HepG2 (cell line): ENCODE results near the gene LYPLA2. TPM values are rescaled to one million over a fixed set of nuclear protein-coding genes. Genes with fewer than 3 reads are reported as not detected.

ENCODE experiments used
- ATF4 ChIP-seq, 2 experiments: fragments of 450-650 bp in 1 of 2; sonication (generic) in 1 of 2; formaldehyde crosslinking; IDR thresholded peaks; 2 replicates each; pipeline versions ENCODE4 v1.5.0 to v1.8.0; 2020 to 2022; ENCODE audit warnings: mild to moderate bottlenecking in 1 of 2, missing genetic modification reagents in 1 of 2
- CBFB ChIP-seq: sonication (generic); formaldehyde crosslinking; IDR thresholded peaks from 2 replicates; pipeline ENCODE4 v1.4.0; 2020; ENCODE audit warnings: missing genetic modification reagents
- ERF ChIP-seq: IDR thresholded peaks from 2 replicates; pipeline ENCODE4 v1.6.1; 2018; ENCODE audit warnings: missing biosample characterization, missing genetic modification reagents
- FOXK1 ChIP-seq: sonication (generic); formaldehyde crosslinking; IDR thresholded peaks from 2 replicates; pipeline ENCODE4 v1.4.0; 2020; ENCODE audit warnings: low read depth, missing genetic modification reagents, borderline replicate concordance
- FUBP1 ChIP-seq: sonication (generic); formaldehyde crosslinking; IDR thresholded peaks from 2 replicates; pipeline ENCODE4 v1.5.1; 2020; ENCODE audit warnings: missing genetic modification reagents, mild to moderate bottlenecking, borderline replicate concordance
- HDAC6 ChIP-seq: fragments of 200-600 bp; sonication (generic); IDR thresholded peaks from 2 replicates; pipeline ENCODE4 v1.7.0; 2017; ENCODE audit warnings: mild to moderate bottlenecking, antibody characterized with exemption, low read length, low read depth
- JDP2 ChIP-seq: sonication (generic); formaldehyde crosslinking; IDR thresholded peaks from 2 replicates; pipeline ENCODE4 v1.8.1; 2022; ENCODE audit warnings: missing genetic modification reagents, borderline replicate concordance
- KMT2B ChIP-seq: IDR thresholded peaks from 2 replicates; pipeline ENCODE4 v1.6.1; 2016; ENCODE audit warnings: missing genetic modification reagents, missing compliant biosample characterization
- LBX2 ChIP-seq: sonication (generic); formaldehyde crosslinking; IDR thresholded peaks from 2 replicates; pipeline ENCODE4 v1.5.0; 2020; ENCODE audit warnings: missing genetic modification reagents, mild to moderate bottlenecking, borderline replicate concordance
- POLR2A ChIP-seq, 2 experiments: IDR thresholded peaks; 2 replicates each; pipeline ENCODE4 v1.6.1; 2011; ENCODE audit warnings: low read depth in 2 of 2, low read length in 2 of 2, mild to moderate bottlenecking in 1 of 2, moderate library complexity in 1 of 2; ENCODE audit not compliant: insufficient read depth in 1 of 2
- REL ChIP-seq: sonication (generic); formaldehyde crosslinking; conservative IDR thresholded peaks from 2 replicates; pipeline ENCODE4 v1.8.0; 2022; ENCODE audit warnings: mild to moderate bottlenecking, missing genetic modification reagents, moderate library complexity
- REXO4 ChIP-seq: sonication (generic); formaldehyde crosslinking; IDR thresholded peaks from 2 replicates; pipeline ENCODE4 v1.8.0; 2022; ENCODE audit warnings: missing genetic modification reagents, mild to moderate bottlenecking, borderline replicate concordance
- SRF ChIP-seq: IDR thresholded peaks from 2 replicates; pipeline ENCODE4 v1.6.1; 2011; ENCODE audit warnings: mild to moderate bottlenecking, low read depth, low read length, moderate library complexity
- SRY ChIP-seq: sonication (generic); formaldehyde crosslinking; IDR thresholded peaks from 2 replicates; pipeline ENCODE4 v1.8.0; 2022; ENCODE audit warnings: mild to moderate bottlenecking, missing genetic modification reagents
- TAF1 ChIP-seq: sonication (generic); formaldehyde crosslinking; IDR thresholded peaks from 2 replicates; pipeline ENCODE4 v1.4.0; 2020; ENCODE audit warnings: missing genetic modification reagents
- TCF7L2 ChIP-seq: IDR thresholded peaks from 2 replicates; pipeline ENCODE4 v1.6.1; 2011; ENCODE audit warnings: mild to moderate bottlenecking, low read depth, low read length, moderate library complexity
- XBP1 ChIP-seq: sonication (generic); formaldehyde crosslinking; IDR thresholded peaks from 2 replicates; pipeline ENCODE4 v1.5.0; 2020; ENCODE audit warnings: missing genetic modification reagents
- ZMAT3 ChIP-seq: sonication (generic); formaldehyde crosslinking; conservative IDR thresholded peaks from 2 replicates; pipeline ENCODE4 v1.7.0; 2021; ENCODE audit warnings: missing genetic modification reagents
- ZNF20 ChIP-seq: sonication (generic); formaldehyde crosslinking; IDR thresholded peaks from 2 replicates; pipeline ENCODE4 v1.4.0; 2020; ENCODE audit warnings: mild to moderate bottlenecking, moderate library complexity, missing genetic modification reagents
- ZNF543 ChIP-seq: sonication (generic); formaldehyde crosslinking; IDR thresholded peaks from 2 replicates; pipeline ENCODE4 v1.4.0; 2020; ENCODE audit warnings: mild to moderate bottlenecking, missing genetic modification reagents
- ZNF670 ChIP-seq: sonication (generic); formaldehyde crosslinking; IDR thresholded peaks from 2 replicates; pipeline ENCODE4 v1.8.0; 2022; ENCODE audit warnings: mild to moderate bottlenecking, missing genetic modification reagents, borderline replicate concordance
- ZNF737 ChIP-seq: sonication (generic); formaldehyde crosslinking; IDR thresholded peaks from 2 replicates; pipeline ENCODE4 v1.5.0; 2020; ENCODE audit warnings: missing genetic modification reagents, mild to moderate bottlenecking, borderline replicate concordance
- ZNF781 ChIP-seq: sonication (generic); formaldehyde crosslinking; IDR thresholded peaks from 2 replicates; pipeline ENCODE4 v1.5.1; 2020; ENCODE audit warnings: borderline replicate concordance, mild to moderate bottlenecking, missing genetic modification reagents; ENCODE audit errors: not compliant biosample characterization
- ZNF782 ChIP-seq: sonication (generic); formaldehyde crosslinking; IDR thresholded peaks from 2 replicates; pipeline ENCODE4 v1.4.0; 2020; ENCODE audit warnings: missing genetic modification reagents, mild to moderate bottlenecking, borderline replicate concordance
- polyA plus RNA-seq, 8 experiments: library from polyadenylated mRNA; depleted of rRNA in 3 of 8; stranded (reverse) in 7 of 8; unstranded in 1 of 8; fragments of >200 nt; fragmentation: Illumina TruSeq in 4 of 8; extraction: Trizol in 4 of 8; gene quantifications; 2 replicates each; pipeline versions ENCODE4 v1.2.1 to v1.2.3, GENCODE V29; 2011 to 2016; ENCODE audit warnings: low read depth in 4 of 8, missing spikeins in 1 of 8, mixed read lengths in 1 of 8; ENCODE audit not compliant: insufficient read depth in 1 of 8
- total RNA-seq, 5 experiments: library from RNA; depleted of rRNA; stranded (reverse); fragments of >200 nt; fragmentation: Illumina TruSeq; extraction: Trizol; gene quantifications; 2 replicates each; pipeline ENCODE4 v1.2.3, GENCODE V29; 2016; ENCODE audit warnings: low read depth in 1 of 5
- TF ChIP-seq, protein P1 (sequence below): sonication (generic); formaldehyde crosslinking; IDR thresholded peaks from 2 replicates; pipeline ENCODE4 v1.4.0; 2020; ENCODE audit warnings: missing genetic modification reagents
- TF ChIP-seq, protein P2 (sequence below): fragments of 450-650 bp; IDR thresholded peaks from 2 replicates; pipeline ENCODE4 v1.6.1; 2016

LYPLA2 gene
- total and polyA plus RNA-seq, 2 of the 13 experiments (the other 11 are each of a cell fraction or from before 2014, with no cell fraction given): 72.1 to 73.2 TPM

- TF ChIP-seq ATF4 (CRISPR knock-in tag; IDR thresholded peaks at IDR 0.05) (no peak), ZNF670 (no peak), ZNF543 (CRISPR knock-in tag) (no peak), TAF1 (CRISPR knock-in tag) (no peak; the same call in 1 of the 2 replicates), ZNF737 (CRISPR knock-in tag) (no peak), HDAC6 (no peak), FUBP1 (CRISPR knock-in tag) (no peak), ZMAT3 (no peak), ERF (CRISPR knock-in tag) (peak; percentile 55; the same call in 1 of the 2 replicates), KMT2B (CRISPR knock-in tag) (no peak), ZNF20 (no peak), XBP1 (no peak), CBFB (CRISPR knock-in tag) (no peak), SRY (CRISPR knock-in tag) (no peak), LBX2 (no peak), TCF7L2 (no peak), ZNF781 (CRISPR knock-in tag) (no peak), REXO4 (CRISPR knock-in tag) (no peak), JDP2 (CRISPR knock-in tag) (no peak), FOXK1 (CRISPR knock-in tag) (peak; percentile 51; the same call in 1 of the 2 replicates), POLR2A (IDR thresholded peaks at IDR 0.05; ENCODE audit: insufficient read depth in 1 of 2, low read depth in 2 of 2, low read length in 2 of 2) (no peak), ZNF782 (CRISPR knock-in tag) (no peak), SRF (no peak), REL (CRISPR knock-in tag) (no peak)
- TF ChIP-seq, protein P1, sequence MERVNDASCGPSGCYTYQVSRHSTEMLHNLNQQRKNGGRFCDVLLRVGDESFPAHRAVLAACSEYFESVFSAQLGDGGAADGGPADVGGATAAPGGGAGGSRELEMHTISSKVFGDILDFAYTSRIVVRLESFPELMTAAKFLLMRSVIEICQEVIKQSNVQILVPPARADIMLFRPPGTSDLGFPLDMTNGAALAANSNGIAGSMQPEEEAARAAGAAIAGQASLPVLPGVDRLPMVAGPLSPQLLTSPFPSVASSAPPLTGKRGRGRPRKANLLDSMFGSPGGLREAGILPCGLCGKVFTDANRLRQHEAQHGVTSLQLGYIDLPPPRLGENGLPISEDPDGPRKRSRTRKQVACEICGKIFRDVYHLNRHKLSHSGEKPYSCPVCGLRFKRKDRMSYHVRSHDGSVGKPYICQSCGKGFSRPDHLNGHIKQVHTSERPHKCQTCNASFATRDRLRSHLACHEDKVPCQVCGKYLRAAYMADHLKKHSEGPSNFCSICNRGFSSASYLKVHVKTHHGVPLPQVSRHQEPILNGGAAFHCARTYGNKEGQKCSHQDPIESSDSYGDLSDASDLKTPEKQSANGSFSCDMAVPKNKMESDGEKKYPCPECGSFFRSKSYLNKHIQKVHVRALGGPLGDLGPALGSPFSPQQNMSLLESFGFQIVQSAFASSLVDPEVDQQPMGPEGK: no peak
- TF ChIP-seq, protein P2, sequence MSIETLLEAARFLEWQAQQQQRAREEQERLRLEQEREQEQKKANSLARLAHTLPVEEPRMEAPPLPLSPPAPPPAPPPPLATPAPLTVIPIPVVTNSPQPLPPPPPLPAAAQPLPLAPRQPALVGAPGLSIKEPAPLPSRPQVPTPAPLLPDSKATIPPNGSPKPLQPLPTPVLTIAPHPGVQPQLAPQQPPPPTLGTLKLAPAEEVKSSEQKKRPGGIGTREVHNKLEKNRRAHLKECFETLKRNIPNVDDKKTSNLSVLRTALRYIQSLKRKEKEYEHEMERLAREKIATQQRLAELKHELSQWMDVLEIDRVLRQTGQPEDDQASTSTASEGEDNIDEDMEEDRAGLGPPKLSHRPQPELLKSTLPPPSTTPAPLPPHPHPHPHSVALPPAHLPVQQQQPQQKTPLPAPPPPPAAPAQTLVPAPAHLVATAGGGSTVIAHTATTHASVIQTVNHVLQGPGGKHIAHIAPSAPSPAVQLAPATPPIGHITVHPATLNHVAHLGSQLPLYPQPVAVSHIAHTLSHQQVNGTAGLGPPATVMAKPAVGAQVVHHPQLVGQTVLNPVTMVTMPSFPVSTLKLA: no peak
Measured at GRCh38 chr1:23809751-23810171, 18.8 kb downstream of the LYPLA2 start (continued).
